OCI-LY1 (cell line): ENCODE data around the gene ARAP3.

ENCODE experiments used
- H2AFZ ChIP-seq: fragments of 200-600 bp; sonication (generic), shearing (Covaris generic); 2 replicates; pipeline ENCODE4 v1.6.0; 2014; ENCODE audit warnings: antibody characterized with exemption, mild to moderate bottlenecking, low read length
- H3F3A ChIP-seq: fragments of 200-600 bp; sonication (generic), shearing (Covaris generic); 2 replicates; pipeline ENCODE4 v1.6.0; 2014; ENCODE audit warnings: mild to moderate bottlenecking, antibody characterized with exemption, low read length, moderate library complexity; ENCODE audit not compliant: insufficient read depth
- H3K27ac ChIP-seq: fragments of 200-600 bp; sonication (generic); 2 replicates; pipeline ENCODE4 v1.5.1; 2014; ENCODE audit warnings: low read length, mixed run types, mild to moderate bottlenecking, low read depth; ENCODE audit not compliant: poor library complexity, severe bottlenecking
- H3K27me3 ChIP-seq: fragments of 200-600 bp; sonication (generic); 2 replicates; pipeline ENCODE4 v1.6.0; 2014; ENCODE audit warnings: antibody characterized with exemption, mild to moderate bottlenecking, low read length, moderate library complexity; ENCODE audit not compliant: insufficient read depth
- H3K36me3 ChIP-seq: fragments of 200-600 bp; sonication (generic); 2 replicates; pipeline ENCODE4 v1.6.1; 2014; ENCODE audit warnings: mild to moderate bottlenecking, antibody characterized with exemption, low read length, moderate library complexity, mixed read lengths; ENCODE audit not compliant: insufficient read depth
- H3K4me1 ChIP-seq: fragments of 200-600 bp; sonication (generic); 2 replicates; pipeline ENCODE4 v1.5.1; 2014; ENCODE audit warnings: mild to moderate bottlenecking, low read length, moderate library complexity; ENCODE audit not compliant: insufficient read depth, severe bottlenecking
- H3K4me2 ChIP-seq: fragments of 200-600 bp; sonication (generic), shearing (Covaris generic); 2 replicates; pipeline ENCODE4 v1.6.1; 2014; ENCODE audit warnings: low read length
- H3K4me3 ChIP-seq: fragments of 200-600 bp; sonication (generic); 2 replicates; pipeline ENCODE4 v1.5.1; 2014; ENCODE audit warnings: low read length, low read depth, mild to moderate bottlenecking, mixed read lengths; ENCODE audit not compliant: poor library complexity, severe bottlenecking
- H3K79me2 ChIP-seq: fragments of 200-600 bp; shearing (Covaris generic); 2 replicates; pipeline ENCODE4 v1.6.1; 2016; ENCODE audit warnings: mixed run types, low read length, mixed read lengths; ENCODE audit not compliant: insufficient read depth
- H3K9ac ChIP-seq: fragments of 200-600 bp; sonication (generic), shearing (Covaris generic); 2 replicates; pipeline ENCODE4 v1.6.1; 2014; ENCODE audit warnings: mild to moderate bottlenecking, low read length, mixed read lengths
- H3K9me2 ChIP-seq: fragments of 200-600 bp; sonication (generic), shearing (Covaris generic); 2 replicates; pipeline ENCODE4 v1.6.1; 2014; ENCODE audit warnings: low read depth, mild to moderate bottlenecking, low read length, mixed read lengths
- H3K9me3 ChIP-seq: fragments of 200-600 bp; shearing (Covaris generic); 2 replicates; pipeline ENCODE4 v1.6.1; 2014; ENCODE audit warnings: low read length, mixed read lengths
- H4K20me1 ChIP-seq: fragments of 200-600 bp; sonication (generic), shearing (Covaris generic); 2 replicates; pipeline ENCODE4 v1.6.0; 2016; ENCODE audit warnings: mild to moderate bottlenecking, low read length; ENCODE audit not compliant: insufficient read depth
- CTCF ChIP-seq: fragments of 200-600 bp; sonication (generic), shearing (Covaris generic); IDR thresholded peaks from 2 replicates; pipeline ENCODE4 v1.5.1; 2017; ENCODE audit warnings: mild to moderate bottlenecking, antibody characterized with exemption, low read length, moderate library complexity, mixed read lengths
- EZH2 ChIP-seq: fragments of 200-600 bp; sonication (generic), shearing (Covaris generic); IDR thresholded peaks from 2 replicates; pipeline ENCODE4 v1.8.0; 2017; ENCODE audit warnings: borderline replicate concordance, mixed run types, mild to moderate bottlenecking, antibody characterized with exemption, low read length, moderate library complexity, mixed read lengths

The ARAP3 gene

GRCh38 chr5:141703133-141703561 is 21.1 kb upstream of the ARAP3 start:
- no peak overlapping the region for H3K4me2 ChIP-seq
- no peaks in the 10 kb centered on the region for H3K79me2 ChIP-seq
- no peak overlapping the region for H2AFZ ChIP-seq
- H3K9me2 ChIP-seq: no peaks in the 10 kb centered on the region
- H3F3A ChIP-seq: no peaks in the 10 kb centered on the region
- H3K4me3 ChIP-seq: no peak overlapping the region
- H3K4me1 ChIP-seq: peaks cover 5% of the 10 kb centered on the region
- H3K36me3 ChIP-seq: no peaks in the 10 kb centered on the region
- H3K9ac ChIP-seq: no peak overlapping the region
- no peaks in the 10 kb centered on the region for H4K20me1 ChIP-seq
- H3K27me3 ChIP-seq: no peaks in the 10 kb centered on the region; the same call in 1 of the 2 replicates
- TF ChIP-seq EZH2 (no peak), CTCF (no peak)
- no peaks in the 10 kb centered on the region for H3K9me3 ChIP-seq
- no peak overlapping the region for H3K27ac ChIP-seq

- no peaks in the 10 kb centered on the region for H4K20me1 ChIP-seq
- no peaks in the 10 kb centered on the region; the same call in 1 of the 2 replicates for H3K27me3 ChIP-seq
- no peak overlapping the region for H3K27ac ChIP-seq
- no peaks in the 10 kb centered on the region for H3F3A ChIP-seq
- no peaks in the 10 kb centered on the region for H3K9me2 ChIP-seq
- no peaks in the 10 kb centered on the region for H3K79me2 ChIP-seq
- H3K9ac ChIP-seq: no peak overlapping the region
- no peak for TF ChIP-seq CTCF
- TF ChIP-seq EZH2: no peak
- H3K4me1 ChIP-seq: peaks cover 5% of the 10 kb centered on the region
- H3K9me3 ChIP-seq: no peaks in the 10 kb centered on the region
- H3K36me3 ChIP-seq: no peaks in the 10 kb centered on the region
- no peak overlapping the region for H3K4me3 ChIP-seq
- H3K4me2 ChIP-seq: 0 out of 2 replicates have a peak overlapping the region, but pooled peaks have one; percentile 39
- H2AFZ ChIP-seq: no peak overlapping the region
Measured at GRCh38 chr5:141701360-141702119, 19.5 kb upstream of the ARAP3 start.

GRCh38 chr5:141697586-141697985 is 15.6 kb upstream of the ARAP3 start:
- Histone ChIP-seq H3K9me3 (no peaks in the 10 kb centered on the region), H3K36me3 (no peaks in the 10 kb centered on the region), H3K27ac (no peak overlapping the region), H3F3A (no peaks in the 10 kb centered on the region), H3K27me3 (no peaks in the 10 kb centered on the region; the same call in 1 of the 2 replicates), H3K4me3 (no peak overlapping the region), H4K20me1 (no peaks in the 10 kb centered on the region), H3K4me1 (peaks cover 10% of the 10 kb centered on the region), H3K9ac (no peak overlapping the region), H3K79me2 (no peaks in the 10 kb centered on the region), H3K9me2 (no peaks in the 10 kb centered on the region), H3K4me2 (no peak overlapping the region), H2AFZ (no peak overlapping the region)
- TF ChIP-seq EZH2 (no peak), CTCF (no peak)
